Fibroblast of lung (primary cell): Measurements from ENCODE around the gene RBMS2.
"Not testable (repeated sequence)": the region's sequence is repeated elsewhere in the genome, so short reads cannot be mapped to it uniquely, and the experiment has no call there.

Experiments used
- EZH2 ChIP-seq: IDR thresholded peaks from 2 replicates; pipeline ENCODE4 v1.5.1; 2012; ENCODE audit warnings: low read length, control low read depth, mild to moderate bottlenecking; ENCODE audit errors: missing control alignments
- TF ChIP-seq, protein P1 (sequence below), 2 donors: IDR thresholded peaks in 1 of 2; conservative IDR thresholded peaks in 1 of 2; 1 replicate in 1 of 2; 2 replicates in 1 of 2; pipeline ENCODE4 v1.5.1; 2011 to 2012; ENCODE audit warnings: low read length in 2 of 2, control low read depth in 1 of 2, inconsistent platforms in 1 of 2, low read depth in 1 of 2, mild to moderate bottlenecking in 1 of 2

DNA sequence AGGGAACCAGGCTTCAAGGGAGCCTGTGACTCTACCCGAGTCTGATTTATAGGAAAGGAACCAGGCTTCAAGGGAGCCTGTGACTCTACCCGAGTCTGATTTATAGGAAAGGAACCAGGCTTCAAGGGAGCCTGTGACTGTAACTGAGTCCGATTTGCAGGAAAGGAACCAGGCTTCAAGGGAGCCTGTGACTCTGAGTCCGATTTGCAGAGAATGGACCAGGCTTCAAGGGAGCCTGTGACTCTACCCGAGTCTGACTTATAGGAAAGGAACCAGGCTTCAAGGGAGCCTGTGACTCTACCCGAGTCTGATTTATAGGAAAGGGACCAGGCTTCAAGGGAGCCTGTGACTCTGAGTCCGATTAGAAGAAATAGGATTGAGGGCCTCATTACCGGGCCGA is 22.2 kb upstream of the RBMS2 start:
- TF ChIP-seq, protein P1, sequence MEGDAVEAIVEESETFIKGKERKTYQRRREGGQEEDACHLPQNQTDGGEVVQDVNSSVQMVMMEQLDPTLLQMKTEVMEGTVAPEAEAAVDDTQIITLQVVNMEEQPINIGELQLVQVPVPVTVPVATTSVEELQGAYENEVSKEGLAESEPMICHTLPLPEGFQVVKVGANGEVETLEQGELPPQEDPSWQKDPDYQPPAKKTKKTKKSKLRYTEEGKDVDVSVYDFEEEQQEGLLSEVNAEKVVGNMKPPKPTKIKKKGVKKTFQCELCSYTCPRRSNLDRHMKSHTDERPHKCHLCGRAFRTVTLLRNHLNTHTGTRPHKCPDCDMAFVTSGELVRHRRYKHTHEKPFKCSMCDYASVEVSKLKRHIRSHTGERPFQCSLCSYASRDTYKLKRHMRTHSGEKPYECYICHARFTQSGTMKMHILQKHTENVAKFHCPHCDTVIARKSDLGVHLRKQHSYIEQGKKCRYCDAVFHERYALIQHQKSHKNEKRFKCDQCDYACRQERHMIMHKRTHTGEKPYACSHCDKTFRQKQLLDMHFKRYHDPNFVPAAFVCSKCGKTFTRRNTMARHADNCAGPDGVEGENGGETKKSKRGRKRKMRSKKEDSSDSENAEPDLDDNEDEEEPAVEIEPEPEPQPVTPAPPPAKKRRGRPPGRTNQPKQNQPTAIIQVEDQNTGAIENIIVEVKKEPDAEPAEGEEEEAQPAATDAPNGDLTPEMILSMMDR (conservative IDR thresholded peaks at IDR 0.05 in 1 of 2, IDR thresholded peaks at IDR 0.05 in 1 of 2; ENCODE audit: low read depth in 1 of 2, low read length in 2 of 2) = not testable (repeated sequence)
- not testable (repeated sequence) for TF ChIP-seq EZH2
